H9 (cell line): ENCODE measurements around the gene FRRS1. TPM values are rescaled to one million over a fixed set of nuclear protein-coding genes. Genes with fewer than 3 reads are reported as not detected.

Experiments used
- DNase-seq: peaks from one replicate; pipeline ENCODE4 v3.0.0-alpha.2; 2017
- H2AFZ ChIP-seq: one replicate; pipeline ENCODE4 v1.6.1; 2013; ENCODE audit warnings: mild to moderate bottlenecking, low read length, control low read depth, moderate library complexity
- H2AK5ac ChIP-seq: 2 replicates; pipeline ENCODE4 v1.6.1; 2013; ENCODE audit warnings: low read length, control low read depth, mixed read lengths; ENCODE audit not compliant: insufficient read length
- H2BK120ac ChIP-seq: one replicate; pipeline ENCODE4 v1.6.1; 2013; ENCODE audit warnings: low read depth, mild to moderate bottlenecking, low read length, control low read depth, inconsistent platforms; ENCODE audit not compliant: poor library complexity, severe bottlenecking
- H2BK12ac ChIP-seq: 2 replicates; pipeline ENCODE4 v1.6.1; 2013; ENCODE audit warnings: low read length, control low read depth, mixed read lengths, low read depth; ENCODE audit not compliant: insufficient read length
- H2BK15ac ChIP-seq: 2 replicates; pipeline ENCODE4 v1.6.1; 2013; ENCODE audit warnings: low read depth, low read length, control low read depth
- H2BK20ac ChIP-seq: one replicate; pipeline ENCODE4 v1.6.1; 2013; ENCODE audit warnings: low read depth, mild to moderate bottlenecking, low read length, control low read depth, inconsistent platforms; ENCODE audit not compliant: poor library complexity, severe bottlenecking
- H2BK5ac ChIP-seq: 2 replicates; pipeline ENCODE4 v1.6.1; 2013; ENCODE audit warnings: low read length, control low read depth, mixed read lengths; ENCODE audit not compliant: insufficient read length
- H3K14ac ChIP-seq: 2 replicates; pipeline ENCODE4 v1.6.1; 2013; ENCODE audit warnings: low read length, control low read depth; ENCODE audit not compliant: insufficient read depth
- H3K18ac ChIP-seq: 2 replicates; pipeline ENCODE4 v1.6.1; 2013; ENCODE audit warnings: low read depth, mild to moderate bottlenecking, mixed read lengths, low read length, control low read depth; ENCODE audit not compliant: insufficient read length
- H3K23ac ChIP-seq: 2 replicates; pipeline ENCODE4 v1.6.1; 2013; ENCODE audit warnings: low read length, control low read depth, mixed read lengths, low read depth; ENCODE audit not compliant: insufficient read length
- H3K23me2 ChIP-seq: 2 replicates; pipeline ENCODE4 v1.6.1; 2013; ENCODE audit warnings: low read depth, mild to moderate bottlenecking, mixed read lengths, low read length, control low read depth; ENCODE audit not compliant: insufficient read length, poor library complexity, severe bottlenecking
- H3K27ac ChIP-seq: 2 replicates; pipeline ENCODE4 v1.5.1; 2013; ENCODE audit warnings: low read length, control low read depth, mixed read lengths, low read depth; ENCODE audit not compliant: insufficient read length
- H3K27me3 ChIP-seq: 2 replicates; pipeline ENCODE4 v1.6.1; 2013; ENCODE audit warnings: low read length, control low read depth, inconsistent platforms; ENCODE audit not compliant: insufficient read depth
- H3K4ac ChIP-seq: 2 replicates; pipeline ENCODE4 v1.6.1; 2013; ENCODE audit warnings: low read depth, mild to moderate bottlenecking, control low read depth, inconsistent platforms, low read length, moderate library complexity
- H3K4me1 ChIP-seq: 2 replicates; pipeline ENCODE4 v1.6.1; 2013; ENCODE audit warnings: low read length, control low read depth, inconsistent platforms; ENCODE audit not compliant: insufficient read depth
- H3K4me2 ChIP-seq: 2 replicates; pipeline ENCODE4 v1.6.1; 2013; ENCODE audit warnings: low read length, control low read depth, mixed read lengths; ENCODE audit not compliant: insufficient read length, insufficient read depth
- H3K56ac ChIP-seq: 2 replicates; pipeline ENCODE4 v1.6.1; 2013; ENCODE audit warnings: low read depth, mild to moderate bottlenecking, mixed read lengths, low read length, control low read depth; ENCODE audit not compliant: insufficient read length
- H3K79me1 ChIP-seq: 2 replicates; pipeline ENCODE4 v1.6.1; 2013; ENCODE audit warnings: low read depth, mild to moderate bottlenecking, moderate library complexity, low read length, control low read depth, inconsistent platforms; ENCODE audit not compliant: insufficient read depth, poor library complexity, severe bottlenecking
- H3K79me2 ChIP-seq: 2 replicates; pipeline ENCODE4 v1.6.1; 2013; ENCODE audit warnings: low read length, control low read depth, inconsistent platforms; ENCODE audit not compliant: insufficient read depth
- H3K9ac ChIP-seq: 2 replicates; pipeline ENCODE4 v1.6.1; 2013; ENCODE audit warnings: low read length, control low read depth, mixed read lengths; ENCODE audit not compliant: insufficient read length; ENCODE audit errors: extremely low read depth
- H3K9me3 ChIP-seq: one replicate; pipeline ENCODE4 v1.6.1; 2013; ENCODE audit warnings: low read depth, low read length, inconsistent platforms; ENCODE audit not compliant: control insufficient read depth
- H3T11ph ChIP-seq: one replicate; pipeline ENCODE4 v1.6.1; 2013; ENCODE audit warnings: mild to moderate bottlenecking, low read length, control low read depth, inconsistent platforms
- H4K20me1 ChIP-seq: one replicate; pipeline ENCODE4 v1.6.1; 2013; ENCODE audit not compliant: control insufficient read depth, insufficient read length, insufficient read depth
- H4K5ac ChIP-seq: 2 replicates; pipeline ENCODE4 v1.6.1; 2013; ENCODE audit warnings: low read depth, mild to moderate bottlenecking, mixed read lengths, low read length, control low read depth; ENCODE audit not compliant: insufficient read length
- H4K8ac ChIP-seq: replicated peaks from 2 replicates; pipeline ENCODE4 v1.6.1; 2013; ENCODE audit warnings: low read length, control low read depth, mixed read lengths, low read depth; ENCODE audit not compliant: insufficient read length
- H4K91ac ChIP-seq: 2 replicates; pipeline ENCODE4 v1.6.1; 2013; ENCODE audit warnings: low read depth, mild to moderate bottlenecking, moderate library complexity, mixed read lengths, low read length, control low read depth; ENCODE audit not compliant: insufficient read length
- H3K27ac Mint-ChIP-seq, 3 experiments: 2 replicates in 2 of 3; 3 replicates in 1 of 3; pipeline ENCODE4 v1.8.0; 2020 to 2021; ENCODE audit warnings: mixed read lengths in 3 of 3, mild to moderate bottlenecking in 1 of 3, moderate library complexity in 1 of 3
- H3K27me3 Mint-ChIP-seq: 2 replicates; pipeline ENCODE4 v1.8.0; 2021; ENCODE audit warnings: low read depth, mild to moderate bottlenecking, moderate library complexity, mixed read lengths
- H3K36me3 Mint-ChIP-seq, 3 experiments: 2 replicates in 2 of 3; 3 replicates in 1 of 3; pipeline ENCODE4 v1.8.0; 2020 to 2021; ENCODE audit warnings: low read depth in 3 of 3, mixed read lengths in 3 of 3; ENCODE audit not compliant: insufficient read depth in 1 of 3
- H3K4me1 Mint-ChIP-seq, 2 experiments: 2 replicates each; pipeline ENCODE4 v1.8.0; 2020; ENCODE audit warnings: mixed read lengths in 2 of 2
- H3K4me3 Mint-ChIP-seq, 2 experiments: 2 replicates in 1 of 2; 3 replicates in 1 of 2; pipeline ENCODE4 v1.8.0; 2020 to 2021; ENCODE audit warnings: mild to moderate bottlenecking in 2 of 2, mixed read lengths in 2 of 2, moderate library complexity in 1 of 2
- H3K9me3 Mint-ChIP-seq, 2 experiments: 2 replicates in 1 of 2; 3 replicates in 1 of 2; pipeline ENCODE4 v1.8.0; 2020; ENCODE audit warnings: mild to moderate bottlenecking in 2 of 2, mixed read lengths in 2 of 2, moderate library complexity in 1 of 2
- CTCF ChIP-seq: fragments of 200-600 bp; sonication (generic); conservative IDR thresholded peaks from 3 replicates; pipeline ENCODE4 v1.8.0; 2021; ENCODE audit warnings: antibody characterized with exemption, mild to moderate bottlenecking
- WGBS: extraction: QIAGEN DNeasy Blood & Tissue Kit; methylation state at CpG from one replicate; pipeline ENCODE4 v1.1.7; 2013; ENCODE audit warnings: missing lambda C conversion rate, low lambda C conversion rate, mixed read lengths; ENCODE audit not compliant: insufficient read length; ENCODE audit errors: extremely low coverage; 5-methylcytosine and 5-hydroxymethylcytosine counted together
- total RNA-seq: library from RNA; stranded (reverse); gene quantifications from 2 replicates; pipeline ENCODE4 v1.2.1, GENCODE V29; 2021

FRRS1 gene
- total RNA-seq, 1 experiment from 2014 or later: 5.6 TPM

GRCh38 chr1:99751877-99752504 is 14.4 kb downstream of the FRRS1 start:
- H3K4me1 Mint-ChIP-seq: peaks cover 11 to 15% of the 10 kb centered on the region in 2 experiments
- H3K4ac ChIP-seq: no peak overlapping the region
- no peak overlapping the region for H3K27ac Mint-ChIP-seq
- no peak overlapping the region for H2BK15ac ChIP-seq
- no peak overlapping the region for H2AK5ac ChIP-seq
- H3K18ac ChIP-seq: no peak overlapping the region
- H3K14ac ChIP-seq: no peak overlapping the region
- TF ChIP-seq CTCF: no peak
- WGBS: no CpG with 5 or more reads among the region's 1 CpG
- H3K27ac ChIP-seq: no peak overlapping the region
- H3K36me3 Mint-ChIP-seq: peaks cover 0 to 3% (median 0%) of the 10 kb centered on the region in 3 experiments; a peak in 1 of 7 replicates
- no peak overlapping the region for H3K9ac ChIP-seq
- H3K27me3 ChIP-seq: no peaks in the 10 kb centered on the region
- no peaks in the 10 kb centered on the region for H3K79me2 ChIP-seq
- H2AFZ ChIP-seq: no peak overlapping the region
- DNase-seq: no peak
- no peak overlapping the region for H3K4me3 Mint-ChIP-seq
- no peak overlapping the region for H3K4me2 ChIP-seq
- H3K79me1 ChIP-seq: no peaks in the 10 kb centered on the region
- H3K9me3 Mint-ChIP-seq: no peaks in the 10 kb centered on the region
- H4K5ac ChIP-seq: no peak overlapping the region
- no peak overlapping the region for H3K23ac ChIP-seq
- no peak overlapping the region for H3T11ph ChIP-seq
- no peak overlapping the region for H4K91ac ChIP-seq
- no peaks in the 10 kb centered on the region for H3K27me3 Mint-ChIP-seq
- no peaks in the 10 kb centered on the region for H3K23me2 ChIP-seq
- no peak overlapping the region for H4K8ac ChIP-seq
- H2BK5ac ChIP-seq: no peak overlapping the region
- no peaks in the 10 kb centered on the region for H4K20me1 ChIP-seq
- no peak overlapping the region for H2BK120ac ChIP-seq
- H3K56ac ChIP-seq: no peak overlapping the region
- H2BK20ac ChIP-seq: no peak overlapping the region
- 0 out of 2 replicates have a peak, but pooled peaks cover 2% of the 10 kb centered on the region for H3K4me1 ChIP-seq
- no peaks in the 10 kb centered on the region for H3K9me3 ChIP-seq
- no peak overlapping the region for H2BK12ac ChIP-seq
